ENCODE measurements around the gene CCDC180.
"Not testable (repeated sequence)": the region's sequence is repeated elsewhere in the genome, so short reads cannot be mapped to it uniquely, and the experiment has no call there.

The CCDC180 gene

GRCh38 chr9:97311798-97312500, 4.5 kb downstream of the CCDC180 start:
- no peak for DNase-seq

GRCh38 chr9:97312556-97312955, 5.1 kb downstream of the CCDC180 start:
- no peak for DNase-seq

DNA sequence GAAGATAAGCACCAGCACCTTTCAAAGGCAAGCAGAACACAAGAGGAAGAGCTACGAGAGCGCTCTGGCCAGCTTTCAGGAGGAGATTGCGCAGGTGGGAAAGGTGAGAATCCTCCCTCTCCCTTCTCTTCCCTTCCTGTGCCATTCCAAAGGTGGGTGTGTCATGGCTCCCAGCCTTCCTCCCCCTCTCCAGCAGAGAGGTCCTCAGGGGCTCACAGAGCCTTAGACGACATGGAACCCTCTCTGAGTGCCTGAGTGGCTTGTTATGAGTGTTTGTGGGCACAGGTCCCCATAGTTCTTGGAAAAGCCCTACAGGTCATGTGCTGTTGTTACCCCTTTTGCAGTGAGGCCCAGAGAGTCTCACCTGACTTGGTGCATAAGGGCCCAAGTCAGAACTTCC, 5.8 kb downstream of the CCDC180 start:
- no peak for DNase-seq

DNA sequence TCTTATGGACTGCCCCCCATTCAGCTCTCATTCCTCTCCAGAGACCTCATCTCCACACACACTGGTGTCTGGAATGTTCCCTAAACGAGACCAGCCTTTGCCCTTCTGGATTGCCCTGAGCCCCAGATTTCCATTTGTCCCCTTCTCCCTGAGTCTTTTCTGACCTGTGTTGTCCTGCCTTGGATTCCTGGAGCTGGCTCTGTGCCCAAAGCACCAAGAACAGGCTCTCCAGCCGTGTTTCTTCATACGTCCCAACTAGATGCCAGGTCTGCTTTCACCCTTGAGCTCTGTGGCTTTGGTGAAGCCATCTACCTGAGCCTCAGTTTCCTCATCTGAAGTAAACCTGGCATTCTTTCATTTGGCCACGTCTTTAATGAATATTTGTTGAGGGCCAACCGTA, 6.3 kb downstream of the CCDC180 start:
- DNase-seq, result no peak

DNA sequence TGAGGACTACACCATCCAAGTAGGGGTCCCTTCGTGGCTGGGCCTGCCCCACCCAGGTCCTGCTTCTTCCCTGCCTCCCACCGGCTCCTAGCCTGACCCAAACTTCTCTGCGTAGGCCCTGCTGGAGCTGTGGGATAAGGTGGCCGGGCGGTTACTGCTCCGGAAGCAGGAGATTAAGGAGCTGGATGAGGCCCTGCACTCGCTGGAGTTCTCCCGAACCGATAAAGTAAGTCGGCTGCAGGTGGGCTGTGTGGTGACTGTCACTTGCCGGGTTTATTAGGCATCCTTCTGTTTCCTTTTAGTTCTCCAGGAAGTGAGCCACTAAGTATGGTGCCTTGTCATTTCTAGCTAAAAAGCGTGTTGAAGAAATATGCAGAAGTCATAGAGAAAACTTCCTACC, 7.0 kb downstream of the CCDC180 start:
- DNase-seq, result no peak

GRCh38 chr9:97315550-97315949, 8.1 kb downstream of the CCDC180 start:
- DNase-seq, result no peak

GRCh38 chr9:97316904-97317303, 9.4 kb downstream of the CCDC180 start:
- no peak for DNase-seq

DNA sequence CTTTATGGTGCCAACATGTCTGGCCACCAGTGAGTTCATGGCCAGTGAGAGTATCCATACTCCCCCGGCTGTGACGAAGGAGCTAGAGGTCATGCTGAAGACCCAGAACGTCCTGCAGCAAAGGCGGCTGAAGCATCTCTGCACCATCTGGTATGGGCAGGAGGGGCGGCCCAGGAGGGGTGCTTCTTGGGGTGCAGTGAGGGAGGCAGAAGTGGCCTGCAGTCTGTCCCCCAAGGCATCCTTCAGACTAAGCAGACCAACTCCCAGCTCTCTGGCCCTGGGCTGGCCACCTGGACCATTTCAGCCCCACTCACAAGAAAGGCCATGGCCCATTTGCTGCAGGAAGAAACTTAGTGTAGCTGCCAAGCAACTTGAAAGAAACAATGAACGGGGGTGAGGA, 11.0 kb downstream of the CCDC180 start:
- no peak for DNase-seq

DNA sequence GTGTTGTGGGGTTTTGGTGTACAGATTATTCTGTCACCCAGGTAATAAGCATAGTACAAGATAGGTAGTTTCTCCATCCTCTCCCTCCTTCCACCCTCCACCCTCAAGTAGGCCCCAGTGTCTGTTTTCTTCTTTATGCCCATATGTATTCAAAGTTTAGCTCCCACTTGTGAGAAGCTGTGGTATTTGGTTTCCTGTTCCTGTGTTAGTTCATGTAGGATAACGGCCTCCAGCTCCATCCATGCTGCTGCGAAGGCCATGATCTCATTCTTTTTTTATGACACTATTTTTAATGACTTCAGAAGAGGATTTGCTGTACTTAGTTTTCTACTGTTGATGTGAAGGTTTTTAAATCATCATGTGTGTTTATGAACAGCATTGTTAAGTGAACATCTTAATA, 11.9 kb downstream of the CCDC180 start:
- no peak for DNase-seq

DNA sequence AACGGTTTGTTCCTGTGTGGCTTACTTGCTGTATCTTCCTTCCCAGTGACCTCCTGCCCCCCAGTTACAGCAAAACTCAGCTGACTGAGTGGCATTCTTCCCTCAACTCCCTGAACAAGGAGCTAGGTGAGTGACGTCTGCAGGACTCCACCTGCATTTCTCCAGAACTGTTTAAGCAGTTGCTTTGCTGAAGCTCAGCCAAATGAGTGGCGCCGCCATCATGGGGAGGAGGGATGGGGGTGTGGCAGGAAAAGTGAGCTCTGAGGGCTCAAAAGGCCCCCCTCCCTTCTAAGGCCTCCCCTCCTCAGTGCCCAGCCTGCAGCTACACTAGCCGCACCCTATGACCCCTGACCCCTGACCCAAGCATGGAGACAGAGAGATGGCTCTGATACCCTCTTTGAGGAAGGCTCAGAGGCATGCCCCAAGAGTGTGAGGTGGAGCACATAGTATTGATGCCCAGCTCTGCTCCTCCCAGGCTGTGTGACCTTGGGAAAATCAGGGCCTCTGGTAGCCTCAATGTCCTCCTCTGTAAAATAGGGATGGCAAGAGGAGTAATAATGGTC, 12.7 kb downstream of the CCDC180 start:
- DNase-seq, result no peak

- DNase-seq, result no peak
Observed at GRCh38 chr9:97321251-97321650, 13.8 kb downstream of the CCDC180 start.

DNA sequence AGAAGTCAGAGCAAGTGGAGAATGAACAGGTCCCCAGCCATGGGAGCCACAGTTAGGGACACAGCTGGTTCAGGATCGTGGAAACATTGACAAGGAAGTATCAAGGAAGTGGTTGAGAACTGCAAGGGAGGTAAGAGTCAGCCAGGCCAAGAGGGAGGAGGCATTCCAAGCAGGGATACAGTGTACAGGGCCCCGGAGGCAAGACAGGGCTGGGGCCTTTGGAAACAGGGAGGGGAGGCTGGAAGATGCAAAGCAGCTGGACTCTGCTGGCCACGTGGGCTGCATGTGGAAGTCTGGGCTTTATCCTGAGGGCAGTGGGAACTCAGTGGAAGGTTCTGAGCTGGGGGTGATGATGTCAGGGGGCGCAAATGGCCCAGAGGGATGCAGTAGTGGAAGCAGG, 14.2 kb downstream of the CCDC180 start:
- no peak for DNase-seq

GRCh38 chr9:97322105-97322504, 14.6 kb downstream of the CCDC180 start:
- no peak for DNase-seq

DNA sequence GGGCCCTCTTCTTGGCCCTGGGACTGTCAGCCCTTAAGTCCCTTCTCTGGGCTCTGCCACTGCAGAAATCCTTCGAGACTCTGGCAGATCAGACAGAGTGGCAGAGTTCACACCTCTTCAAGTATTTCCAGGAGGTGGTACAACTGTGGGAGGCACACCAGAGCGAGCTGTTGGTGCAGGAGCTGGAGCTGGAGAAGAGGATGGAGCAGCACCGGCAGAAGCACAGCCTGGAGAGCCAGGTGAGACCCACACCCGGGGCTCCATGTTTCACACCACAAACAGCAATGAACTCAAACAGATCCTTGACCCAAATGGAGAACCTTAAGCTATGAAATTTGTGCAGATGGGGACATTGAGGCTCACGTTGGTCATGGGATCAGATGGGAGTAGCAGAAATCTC, 17.5 kb downstream of the CCDC180 start:
- DNase-seq, result no peak

DNA sequence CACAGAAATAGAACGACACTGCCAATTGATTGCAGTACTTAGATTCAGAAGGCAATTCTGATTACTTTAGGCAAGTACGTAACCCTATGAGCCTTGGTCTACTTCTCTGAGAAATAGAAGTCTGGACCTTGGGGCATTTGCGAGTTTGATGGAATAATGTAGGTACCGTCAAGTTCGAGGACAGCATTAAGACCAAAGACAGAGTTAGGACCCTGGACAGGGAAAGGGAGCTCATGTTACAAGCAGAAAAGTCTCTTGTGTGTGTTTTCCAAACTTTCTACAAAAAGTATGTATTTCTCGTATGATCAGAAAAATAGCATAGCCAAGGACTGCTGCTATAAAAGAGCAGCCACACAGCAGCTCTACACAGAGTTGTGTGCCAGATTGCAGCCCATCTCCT, 20.1 kb downstream of the CCDC180 start:
- no peak for DNase-seq

- DNase-seq, result no peak
Observed at GRCh38 chr9:97332993-97333392, 25.5 kb downstream of the CCDC180 start.

DNA sequence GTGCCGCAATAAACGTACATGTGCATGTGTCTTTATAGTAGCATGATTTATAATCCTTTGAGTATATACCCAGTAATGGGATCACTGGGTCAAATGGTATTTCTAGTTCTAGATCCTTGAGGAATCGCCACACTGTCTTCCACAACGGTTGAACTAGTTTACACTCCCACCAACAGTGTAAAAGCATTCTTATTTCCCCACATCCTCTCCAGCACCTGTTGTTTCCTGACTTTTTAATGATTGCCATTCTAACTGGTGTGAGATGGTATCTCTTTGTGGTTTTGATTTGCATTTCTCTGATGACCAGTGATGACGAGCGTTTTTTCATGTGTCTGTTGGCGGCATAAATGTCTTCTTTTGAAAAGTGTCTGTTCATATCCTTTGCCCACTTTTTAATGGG, 28.2 kb downstream of the CCDC180 start:
- not testable (repeated sequence) for DNase-seq

GRCh38 chr9:97348871-97349270, 41.4 kb downstream of the CCDC180 start:
- DNase-seq, result no peak

DNA sequence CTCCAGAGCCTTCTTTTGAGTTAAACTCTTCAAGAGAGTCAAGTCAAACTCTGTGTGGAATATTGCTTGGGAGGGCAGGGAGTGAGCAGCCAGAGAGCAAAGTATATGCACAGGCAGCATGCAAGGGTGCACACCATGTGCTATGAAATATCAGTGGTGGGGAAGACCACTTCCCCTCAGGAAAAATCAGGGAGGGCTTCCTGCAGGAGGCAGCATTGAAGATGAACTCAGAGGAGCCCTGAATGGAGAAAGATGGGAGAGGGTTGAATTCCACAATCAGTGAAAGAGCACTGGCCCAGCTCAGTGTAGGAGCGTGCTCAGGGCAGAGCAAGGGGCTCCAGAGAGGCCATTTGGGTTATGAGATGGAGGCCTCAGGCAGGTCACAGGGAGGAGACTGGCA, 41.9 kb downstream of the CCDC180 start:
- no peak for DNase-seq

DNA sequence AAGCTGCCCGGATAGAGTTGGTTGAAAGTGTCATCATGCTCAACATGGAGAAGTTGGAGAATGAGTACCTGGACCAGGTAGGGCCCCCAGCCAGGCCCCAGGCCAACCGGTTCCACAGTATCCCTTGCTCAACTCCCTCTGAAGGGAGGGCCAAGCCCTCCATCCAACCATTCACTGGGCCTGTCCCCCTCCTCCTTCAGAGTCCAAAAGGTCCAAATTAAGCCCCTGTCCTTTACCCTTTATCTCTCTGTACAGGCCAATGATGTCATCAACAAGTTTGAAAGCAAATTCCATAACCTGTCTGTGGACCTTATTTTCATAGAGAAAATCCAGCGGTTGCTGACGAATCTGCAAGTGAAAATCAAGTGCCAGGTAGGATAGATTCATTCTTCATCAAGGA, 47.2 kb downstream of the CCDC180 start:
- DNase-seq, result no peak

- DNase-seq, result no peak
Observed at GRCh38 chr9:97357056-97357455, 49.6 kb downstream of the CCDC180 start.

All from activated T-cell treated with anti-CD3 and anti-CD28 coated beads, Interleukin-2, amount 50 U/mL, for 48 hours (primary cell).